ENCODE data around the gene BDH1.

GRCh38 chr3:197580253-197580691 lies 24.5 kb upstream of the BDH1 start:
- TF ChIP-seq CTCF (IDR thresholded peaks at IDR 0.05) (no peak), POLR2A (IDR thresholded peaks at IDR 0.05) (no peak)

Data from breast epithelium (tissue), 3 donors.